Gastroesophageal sphincter (tissue), 3 donors: ENCODE data around the gene TRIL.

Experiments used
- POLR2AphosphoS5 ChIP-seq: sonication (generic); formaldehyde crosslinking; IDR thresholded peaks from one replicate; pipeline ENCODE4 v1.6.1; 2017; ENCODE audit warnings: antibody characterized with exemption
- TF ChIP-seq, protein P1 (sequence below), 4 experiments: fragments of 200-600 bp in 2 of 4; fragments of 450-650 bp in 2 of 4; sonication (generic) in 1 of 4; IDR thresholded peaks; one replicate each; pipeline ENCODE4 v1.5.1; 2017 to 2019; ENCODE audit warnings: antibody characterized with exemption in 4 of 4, mild to moderate bottlenecking in 2 of 4, moderate library complexity in 2 of 4

DNA sequence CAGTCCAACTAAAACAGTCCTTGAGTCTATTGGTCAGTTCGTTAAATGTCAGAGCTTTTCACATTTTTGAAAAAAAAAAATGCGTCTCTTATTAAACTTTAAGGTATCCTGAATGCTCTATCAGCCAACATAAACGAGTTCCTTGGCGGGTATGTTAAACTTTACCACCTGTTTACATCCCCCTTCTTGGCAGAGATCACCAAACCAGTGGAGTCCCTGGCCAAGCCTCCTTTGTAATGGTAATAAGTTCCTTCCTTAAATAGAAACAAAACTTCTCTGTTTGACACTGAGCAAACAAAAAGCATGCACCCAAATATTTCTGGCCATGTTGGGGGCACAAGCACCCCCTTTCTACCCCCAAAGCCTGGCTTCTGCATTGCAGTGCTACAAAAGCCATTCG, 3.2 kb downstream of the TRIL start:
- TF ChIP-seq, protein P1, sequence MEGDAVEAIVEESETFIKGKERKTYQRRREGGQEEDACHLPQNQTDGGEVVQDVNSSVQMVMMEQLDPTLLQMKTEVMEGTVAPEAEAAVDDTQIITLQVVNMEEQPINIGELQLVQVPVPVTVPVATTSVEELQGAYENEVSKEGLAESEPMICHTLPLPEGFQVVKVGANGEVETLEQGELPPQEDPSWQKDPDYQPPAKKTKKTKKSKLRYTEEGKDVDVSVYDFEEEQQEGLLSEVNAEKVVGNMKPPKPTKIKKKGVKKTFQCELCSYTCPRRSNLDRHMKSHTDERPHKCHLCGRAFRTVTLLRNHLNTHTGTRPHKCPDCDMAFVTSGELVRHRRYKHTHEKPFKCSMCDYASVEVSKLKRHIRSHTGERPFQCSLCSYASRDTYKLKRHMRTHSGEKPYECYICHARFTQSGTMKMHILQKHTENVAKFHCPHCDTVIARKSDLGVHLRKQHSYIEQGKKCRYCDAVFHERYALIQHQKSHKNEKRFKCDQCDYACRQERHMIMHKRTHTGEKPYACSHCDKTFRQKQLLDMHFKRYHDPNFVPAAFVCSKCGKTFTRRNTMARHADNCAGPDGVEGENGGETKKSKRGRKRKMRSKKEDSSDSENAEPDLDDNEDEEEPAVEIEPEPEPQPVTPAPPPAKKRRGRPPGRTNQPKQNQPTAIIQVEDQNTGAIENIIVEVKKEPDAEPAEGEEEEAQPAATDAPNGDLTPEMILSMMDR (IDR thresholded peaks at IDR 0.05) = no peak
- no peak for TF ChIP-seq POLR2AphosphoS5
